H9 (cell line): ENCODE data around the gene SIL1. TPM values are rescaled to one million over a fixed set of nuclear protein-coding genes. Genes with fewer than 3 reads are reported as not detected.

Source experiments
- DNase-seq: peaks from one replicate; pipeline ENCODE4 v3.0.0-alpha.2; 2017
- H2AFZ ChIP-seq: one replicate; pipeline ENCODE4 v1.6.1; 2013; ENCODE audit warnings: mild to moderate bottlenecking, low read length, control low read depth, moderate library complexity
- H2AK5ac ChIP-seq: 2 replicates; pipeline ENCODE4 v1.6.1; 2013; ENCODE audit warnings: low read length, control low read depth, mixed read lengths; ENCODE audit not compliant: insufficient read length
- H2BK120ac ChIP-seq: one replicate; pipeline ENCODE4 v1.6.1; 2013; ENCODE audit warnings: low read depth, mild to moderate bottlenecking, low read length, control low read depth, inconsistent platforms; ENCODE audit not compliant: poor library complexity, severe bottlenecking
- H2BK12ac ChIP-seq: 2 replicates; pipeline ENCODE4 v1.6.1; 2013; ENCODE audit warnings: low read length, control low read depth, mixed read lengths, low read depth; ENCODE audit not compliant: insufficient read length
- H2BK15ac ChIP-seq: 2 replicates; pipeline ENCODE4 v1.6.1; 2013; ENCODE audit warnings: low read depth, low read length, control low read depth
- H2BK20ac ChIP-seq: one replicate; pipeline ENCODE4 v1.6.1; 2013; ENCODE audit warnings: low read depth, mild to moderate bottlenecking, low read length, control low read depth, inconsistent platforms; ENCODE audit not compliant: poor library complexity, severe bottlenecking
- H2BK5ac ChIP-seq: 2 replicates; pipeline ENCODE4 v1.6.1; 2013; ENCODE audit warnings: low read length, control low read depth, mixed read lengths; ENCODE audit not compliant: insufficient read length
- H3K14ac ChIP-seq: 2 replicates; pipeline ENCODE4 v1.6.1; 2013; ENCODE audit warnings: low read length, control low read depth; ENCODE audit not compliant: insufficient read depth
- H3K18ac ChIP-seq: 2 replicates; pipeline ENCODE4 v1.6.1; 2013; ENCODE audit warnings: low read depth, mild to moderate bottlenecking, mixed read lengths, low read length, control low read depth; ENCODE audit not compliant: insufficient read length
- H3K23ac ChIP-seq: 2 replicates; pipeline ENCODE4 v1.6.1; 2013; ENCODE audit warnings: low read length, control low read depth, mixed read lengths, low read depth; ENCODE audit not compliant: insufficient read length
- H3K23me2 ChIP-seq: 2 replicates; pipeline ENCODE4 v1.6.1; 2013; ENCODE audit warnings: low read depth, mild to moderate bottlenecking, mixed read lengths, low read length, control low read depth; ENCODE audit not compliant: insufficient read length, poor library complexity, severe bottlenecking
- H3K27ac ChIP-seq: 2 replicates; pipeline ENCODE4 v1.5.1; 2013; ENCODE audit warnings: low read length, control low read depth, mixed read lengths, low read depth; ENCODE audit not compliant: insufficient read length
- H3K27me3 ChIP-seq: 2 replicates; pipeline ENCODE4 v1.6.1; 2013; ENCODE audit warnings: low read length, control low read depth, inconsistent platforms; ENCODE audit not compliant: insufficient read depth
- H3K4ac ChIP-seq: 2 replicates; pipeline ENCODE4 v1.6.1; 2013; ENCODE audit warnings: low read depth, mild to moderate bottlenecking, control low read depth, inconsistent platforms, low read length, moderate library complexity
- H3K4me1 ChIP-seq: 2 replicates; pipeline ENCODE4 v1.6.1; 2013; ENCODE audit warnings: low read length, control low read depth, inconsistent platforms; ENCODE audit not compliant: insufficient read depth
- H3K4me2 ChIP-seq: 2 replicates; pipeline ENCODE4 v1.6.1; 2013; ENCODE audit warnings: low read length, control low read depth, mixed read lengths; ENCODE audit not compliant: insufficient read length, insufficient read depth
- H3K56ac ChIP-seq: 2 replicates; pipeline ENCODE4 v1.6.1; 2013; ENCODE audit warnings: low read depth, mild to moderate bottlenecking, mixed read lengths, low read length, control low read depth; ENCODE audit not compliant: insufficient read length
- H3K79me1 ChIP-seq: 2 replicates; pipeline ENCODE4 v1.6.1; 2013; ENCODE audit warnings: low read depth, mild to moderate bottlenecking, moderate library complexity, low read length, control low read depth, inconsistent platforms; ENCODE audit not compliant: insufficient read depth, poor library complexity, severe bottlenecking
- H3K79me2 ChIP-seq: 2 replicates; pipeline ENCODE4 v1.6.1; 2013; ENCODE audit warnings: low read length, control low read depth, inconsistent platforms; ENCODE audit not compliant: insufficient read depth
- H3K9ac ChIP-seq: 2 replicates; pipeline ENCODE4 v1.6.1; 2013; ENCODE audit warnings: low read length, control low read depth, mixed read lengths; ENCODE audit not compliant: insufficient read length; ENCODE audit errors: extremely low read depth
- H3K9me3 ChIP-seq: one replicate; pipeline ENCODE4 v1.6.1; 2013; ENCODE audit warnings: low read depth, low read length, inconsistent platforms; ENCODE audit not compliant: control insufficient read depth
- H3T11ph ChIP-seq: one replicate; pipeline ENCODE4 v1.6.1; 2013; ENCODE audit warnings: mild to moderate bottlenecking, low read length, control low read depth, inconsistent platforms
- H4K20me1 ChIP-seq: one replicate; pipeline ENCODE4 v1.6.1; 2013; ENCODE audit not compliant: control insufficient read depth, insufficient read length, insufficient read depth
- H4K5ac ChIP-seq: 2 replicates; pipeline ENCODE4 v1.6.1; 2013; ENCODE audit warnings: low read depth, mild to moderate bottlenecking, mixed read lengths, low read length, control low read depth; ENCODE audit not compliant: insufficient read length
- H4K8ac ChIP-seq: replicated peaks from 2 replicates; pipeline ENCODE4 v1.6.1; 2013; ENCODE audit warnings: low read length, control low read depth, mixed read lengths, low read depth; ENCODE audit not compliant: insufficient read length
- H4K91ac ChIP-seq: 2 replicates; pipeline ENCODE4 v1.6.1; 2013; ENCODE audit warnings: low read depth, mild to moderate bottlenecking, moderate library complexity, mixed read lengths, low read length, control low read depth; ENCODE audit not compliant: insufficient read length
- H3K27ac Mint-ChIP-seq, 3 experiments: 2 replicates in 2 of 3; 3 replicates in 1 of 3; pipeline ENCODE4 v1.8.0; 2020 to 2021; ENCODE audit warnings: mixed read lengths in 3 of 3, mild to moderate bottlenecking in 1 of 3, moderate library complexity in 1 of 3
- H3K27me3 Mint-ChIP-seq: 2 replicates; pipeline ENCODE4 v1.8.0; 2021; ENCODE audit warnings: low read depth, mild to moderate bottlenecking, moderate library complexity, mixed read lengths
- H3K36me3 Mint-ChIP-seq, 3 experiments: 2 replicates in 2 of 3; 3 replicates in 1 of 3; pipeline ENCODE4 v1.8.0; 2020 to 2021; ENCODE audit warnings: low read depth in 3 of 3, mixed read lengths in 3 of 3; ENCODE audit not compliant: insufficient read depth in 1 of 3
- H3K4me1 Mint-ChIP-seq, 2 experiments: 2 replicates each; pipeline ENCODE4 v1.8.0; 2020; ENCODE audit warnings: mixed read lengths in 2 of 2
- H3K4me3 Mint-ChIP-seq, 2 experiments: 2 replicates in 1 of 2; 3 replicates in 1 of 2; pipeline ENCODE4 v1.8.0; 2020 to 2021; ENCODE audit warnings: mild to moderate bottlenecking in 2 of 2, mixed read lengths in 2 of 2, moderate library complexity in 1 of 2
- H3K9me3 Mint-ChIP-seq, 2 experiments: 2 replicates in 1 of 2; 3 replicates in 1 of 2; pipeline ENCODE4 v1.8.0; 2020; ENCODE audit warnings: mild to moderate bottlenecking in 2 of 2, mixed read lengths in 2 of 2, moderate library complexity in 1 of 2
- WGBS: extraction: QIAGEN DNeasy Blood & Tissue Kit; methylation state at CpG from one replicate; pipeline ENCODE4 v1.1.7; 2013; ENCODE audit warnings: missing lambda C conversion rate, low lambda C conversion rate, mixed read lengths; ENCODE audit not compliant: insufficient read length; ENCODE audit errors: extremely low coverage; 5-methylcytosine and 5-hydroxymethylcytosine counted together
- total RNA-seq: library from RNA; stranded (reverse); gene quantifications from 2 replicates; pipeline ENCODE4 v1.2.1, GENCODE V29; 2021
- TF ChIP-seq, protein P1 (sequence below): fragments of 200-600 bp; sonication (generic); conservative IDR thresholded peaks from 3 replicates; pipeline ENCODE4 v1.8.0; 2021; ENCODE audit warnings: antibody characterized with exemption, mild to moderate bottlenecking

Gene SIL1
- total RNA-seq, 1 experiment from 2014 or later: 10.6 TPM

DNA sequence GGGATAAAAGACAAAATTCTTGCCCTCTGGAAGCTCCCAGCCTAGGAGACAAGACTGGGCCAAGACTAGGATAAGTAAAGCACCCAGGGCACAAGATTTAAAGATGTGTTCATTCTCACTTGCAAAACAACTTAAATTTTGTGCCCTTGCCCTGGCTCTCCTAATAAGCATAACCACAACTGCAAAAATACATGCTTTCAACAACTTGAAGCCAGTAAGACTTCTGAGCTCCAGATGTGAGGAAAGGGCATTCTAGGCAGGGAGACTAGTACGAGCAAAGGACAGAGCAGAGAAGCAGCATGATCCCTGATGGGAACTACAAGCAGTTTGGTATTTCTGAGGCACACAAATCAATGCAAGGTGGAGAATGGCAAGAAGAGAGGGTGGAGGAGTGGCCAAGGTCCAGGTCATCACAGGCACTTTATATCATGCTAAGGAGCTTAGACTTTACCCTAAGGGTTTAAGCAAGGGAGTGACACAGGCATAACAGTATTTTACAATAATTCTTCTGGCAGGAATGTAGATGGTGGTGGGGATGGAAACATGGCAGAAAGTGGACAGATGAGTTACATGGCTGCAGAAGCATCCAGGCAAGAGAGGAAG, 30.1 kb upstream of the SIL1 start:
- no peak overlapping the region for H3K56ac ChIP-seq
- Mint-ChIP-seq H3K27me3 (no peaks in the 10 kb centered on the region; the same call in 1 of the 2 replicates), H3K9me3 (peaks cover 2 to 4% of the 10 kb centered on the region in 2 experiments; a peak in 2 of 5 replicates), H3K4me1 (peaks cover 0 to 4% of the 10 kb centered on the region in 2 experiments; a peak in 1 of 4 replicates), H3K27ac (no peak overlapping the region), H3K36me3 (no peaks in the 10 kb centered on the region; a peak in 2 of 7 replicates), H3K4me3 (no peak overlapping the region)
- H3K18ac ChIP-seq: no peak overlapping the region
- no peak overlapping the region for H2AK5ac ChIP-seq
- H3K9ac ChIP-seq: no peak overlapping the region
- H2BK20ac ChIP-seq: no peak overlapping the region
- H3K14ac ChIP-seq: no peak overlapping the region
- no peak overlapping the region for H3K4me2 ChIP-seq
- no peak overlapping the region for H2AFZ ChIP-seq
- no peak overlapping the region for H4K5ac ChIP-seq
- no peak overlapping the region for H2BK120ac ChIP-seq
- no peak overlapping the region for H3K27ac ChIP-seq
- H3K23ac ChIP-seq: no peak overlapping the region
- DNase-seq: no peak
- H2BK5ac ChIP-seq: no peak overlapping the region
- no peaks in the 10 kb centered on the region for H3K4me1 ChIP-seq
- no peaks in the 10 kb centered on the region for H3K79me2 ChIP-seq
- no peaks in the 10 kb centered on the region for H3K27me3 ChIP-seq
- H3K79me1 ChIP-seq: no peaks in the 10 kb centered on the region
- H4K91ac ChIP-seq: no peak overlapping the region
- H4K20me1 ChIP-seq: no peaks in the 10 kb centered on the region
- TF ChIP-seq, protein P1, sequence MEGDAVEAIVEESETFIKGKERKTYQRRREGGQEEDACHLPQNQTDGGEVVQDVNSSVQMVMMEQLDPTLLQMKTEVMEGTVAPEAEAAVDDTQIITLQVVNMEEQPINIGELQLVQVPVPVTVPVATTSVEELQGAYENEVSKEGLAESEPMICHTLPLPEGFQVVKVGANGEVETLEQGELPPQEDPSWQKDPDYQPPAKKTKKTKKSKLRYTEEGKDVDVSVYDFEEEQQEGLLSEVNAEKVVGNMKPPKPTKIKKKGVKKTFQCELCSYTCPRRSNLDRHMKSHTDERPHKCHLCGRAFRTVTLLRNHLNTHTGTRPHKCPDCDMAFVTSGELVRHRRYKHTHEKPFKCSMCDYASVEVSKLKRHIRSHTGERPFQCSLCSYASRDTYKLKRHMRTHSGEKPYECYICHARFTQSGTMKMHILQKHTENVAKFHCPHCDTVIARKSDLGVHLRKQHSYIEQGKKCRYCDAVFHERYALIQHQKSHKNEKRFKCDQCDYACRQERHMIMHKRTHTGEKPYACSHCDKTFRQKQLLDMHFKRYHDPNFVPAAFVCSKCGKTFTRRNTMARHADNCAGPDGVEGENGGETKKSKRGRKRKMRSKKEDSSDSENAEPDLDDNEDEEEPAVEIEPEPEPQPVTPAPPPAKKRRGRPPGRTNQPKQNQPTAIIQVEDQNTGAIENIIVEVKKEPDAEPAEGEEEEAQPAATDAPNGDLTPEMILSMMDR: no peak
- no peaks in the 10 kb centered on the region for H3K9me3 ChIP-seq
- no peak overlapping the region for H4K8ac ChIP-seq
- no peak overlapping the region for H3K4ac ChIP-seq
- no peak overlapping the region for H3T11ph ChIP-seq
- no CpG with 5 or more reads among the region's 1 CpG for WGBS
- H3K23me2 ChIP-seq: no peaks in the 10 kb centered on the region
- H2BK12ac ChIP-seq: no peak overlapping the region
- H2BK15ac ChIP-seq: no peak overlapping the region
